CD8-positive, alpha-beta memory T cell (primary cell): ENCODE data around the gene MED7. TPM values are rescaled to one million over a fixed set of nuclear protein-coding genes. Genes with fewer than 3 reads are reported as not detected.

Experiments used
- CTCF ChIA-PET: fragments of 350-600 bp; sonication (Branson Sonifier 250); formaldehyde crosslinking; loops from one replicate; lab custom pipeline; 2021; ENCODE audit warnings: antibody characterized with exemption; lab: Charles Lee
- POLR2A ChIA-PET: fragments of 350-600 bp; sonication (Branson Sonifier 250); formaldehyde crosslinking; loops from one replicate; lab custom pipeline; 2021; ENCODE audit warnings: antibody characterized with exemption; lab: Charles Lee
- DNase-seq, 5 donors: peaks; one replicate each; pipeline versions ENCODE4 v3.0.0 to v3.0.0-alpha.2; 2020 to 2022; ENCODE audit warnings: mixed read lengths in 1 of 5
- H3K27ac ChIP-seq: one replicate; pipeline ENCODE4 v1.7.0; 2013; ENCODE audit warnings: low read depth, mild to moderate bottlenecking, low read length, moderate library complexity
- H3K27me3 ChIP-seq: 2 replicates; pipeline ENCODE4 v1.7.0; 2013; ENCODE audit warnings: low read length, mild to moderate bottlenecking; ENCODE audit not compliant: insufficient read depth, poor library complexity, severe bottlenecking
- H3K36me3 ChIP-seq: 2 replicates; pipeline ENCODE4 v1.7.0; 2013; ENCODE audit warnings: mild to moderate bottlenecking, low read length, moderate library complexity; ENCODE audit not compliant: insufficient read depth
- H3K4me1 ChIP-seq: 2 replicates; pipeline ENCODE4 v1.7.0; 2013; ENCODE audit warnings: mild to moderate bottlenecking, low read length, moderate library complexity; ENCODE audit not compliant: insufficient read depth
- H3K4me3 ChIP-seq: 2 replicates; pipeline ENCODE4 v1.7.0; 2013; ENCODE audit warnings: mild to moderate bottlenecking, low read length
- H3K9me3 ChIP-seq: 2 replicates; pipeline ENCODE4 v1.7.0; 2013; ENCODE audit warnings: mild to moderate bottlenecking, low read length
- H3K27ac Mint-ChIP-seq, 8 donors: one replicate each; pipeline ENCODE4 v1.8.0; 2020 to 2021; ENCODE audit warnings: mixed read lengths in 8 of 8, mild to moderate bottlenecking in 6 of 8, inconsistent platforms in 3 of 8, moderate library complexity in 3 of 8
- H3K27me3 Mint-ChIP-seq, 2 donors: one replicate each; pipeline ENCODE4 v1.8.0; 2020 to 2021; ENCODE audit warnings: mixed read lengths in 2 of 2, mild to moderate bottlenecking in 1 of 2, moderate library complexity in 1 of 2
- H3K36me3 Mint-ChIP-seq, 3 donors: one replicate each; pipeline ENCODE4 v1.8.0; 2020 to 2021; ENCODE audit warnings: mixed read lengths in 3 of 3, inconsistent platforms in 1 of 3, mild to moderate bottlenecking in 1 of 3
- H3K4me1 Mint-ChIP-seq, 3 donors: one replicate each; pipeline ENCODE4 v1.8.0; 2020 to 2021; ENCODE audit warnings: mixed read lengths in 3 of 3, inconsistent platforms in 1 of 3, mild to moderate bottlenecking in 1 of 3
- H3K4me3 Mint-ChIP-seq, 7 donors: one replicate each; pipeline ENCODE4 v1.8.0; 2020 to 2021; ENCODE audit warnings: mixed read lengths in 7 of 7, mild to moderate bottlenecking in 6 of 7, moderate library complexity in 4 of 7, inconsistent platforms in 2 of 7
- H3K9me3 Mint-ChIP-seq, 5 donors: one replicate each; pipeline ENCODE4 v1.8.0; 2020 to 2022; ENCODE audit warnings: mixed read lengths in 5 of 5, mild to moderate bottlenecking in 3 of 5, moderate library complexity in 2 of 5, inconsistent platforms in 1 of 5
- polyA plus RNA-seq: library from polyadenylated mRNA; unstranded; fragments of 300-500 nt; fragmentation: Illumina TruSeq; gene quantifications from one replicate; pipeline ENCODE4 v1.2.3, GENCODE V29; 2021
- total RNA-seq, 2 experiments: library from RNA; stranded (reverse); gene quantifications; one replicate each; pipeline ENCODE4 v1.2.3, GENCODE V29; 2021

Gene MED7
- total and polyA plus RNA-seq, 3 experiments from 2014 or later, result 12.6 to 15.7 (median 14.7) TPM

DNA sequence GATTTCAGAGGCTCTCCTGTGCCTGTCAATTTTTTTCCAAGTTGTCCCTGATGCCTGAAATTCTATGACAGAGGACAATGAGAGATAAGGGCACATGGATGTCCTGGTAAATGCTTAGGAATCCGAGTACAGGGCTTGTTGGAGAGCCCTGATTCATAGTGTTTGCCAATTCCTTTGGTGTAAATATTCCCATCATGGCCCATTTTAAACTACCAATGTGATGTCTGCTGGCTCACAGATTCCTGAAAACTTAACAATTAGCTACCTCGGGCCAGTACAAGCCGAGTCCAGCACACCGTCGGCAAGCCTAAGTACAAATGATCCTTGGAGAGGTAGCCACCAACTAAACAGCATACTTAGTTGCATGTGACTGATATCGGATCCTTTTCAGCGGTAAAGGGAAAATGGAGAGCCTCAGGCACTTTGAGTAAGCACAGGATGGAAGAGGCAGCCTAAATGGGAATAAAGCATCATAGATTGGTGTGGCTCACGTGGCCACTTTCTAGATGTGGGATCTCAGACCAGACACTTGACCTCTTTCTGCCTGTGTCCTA is 41.5 kb upstream of the MED7 start:
- peaks cover 27% of the 10 kb centered on the region for H3K36me3 ChIP-seq
- Mint-ChIP-seq H3K36me3 (peaks cover 34 to 78% (median 46%) of the 10 kb centered on the region in 3 donors), H3K27me3 (no peaks in the 10 kb centered on the region), H3K4me1 (peaks cover 61 to 72% (median 69%) of the 10 kb centered on the region in 3 donors), H3K27ac (peak overlapping the region; percentile 54 to 97 (median 90)), H3K4me3 (peak overlapping the region; percentile 84 to 100 (median 97)), H3K9me3 (no peaks in the 10 kb centered on the region)
- DNase-seq, result no peak
- no peaks in the 10 kb centered on the region for H3K27me3 ChIP-seq
- peak overlapping the region; percentile 30 for H3K27ac ChIP-seq
- POLR2A ChIA-PET, result interaction anchor here (1.1 to 6.0 kb wide), 3 partner anchors 9 to 41 kb away, joined by 3 to 66 read pairs (median 5); no protein-coding TSS in a partner anchor
- CTCF ChIA-PET, result interaction anchor here (0.7 to 8.1 kb wide), 6 partner anchors 9 to 65 kb away, joined by 3 to 46 read pairs (median 4); partner anchors contain the start of gene MED7
- peak overlapping the region; percentile 79 for H3K4me3 ChIP-seq
- peaks cover 60% of the 10 kb centered on the region for H3K4me1 ChIP-seq
- no peaks in the 10 kb centered on the region for H3K9me3 ChIP-seq

GRCh38 chr5:157182143-157182757 is 39.6 kb upstream of the MED7 start:
- H3K27ac ChIP-seq, result peak overlapping the region; percentile 79
- DNase-seq, result no peak

GRCh38 chr5:157180374-157181264 is 38.0 kb upstream of the MED7 start, which contains the start of gene ITK:
TSS of gene ITK (plus strand) at chr5:157180840. CDS start at chr5:157180978, 138 bp downstream.
- peak within 1 kb of the TSS; percentile 93 to 100 (median 97) for H3K4me3 Mint-ChIP-seq

More at GRCh38 chr5:157182143-157182757, 39.6 kb upstream of the MED7 start:
- no peaks in the 10 kb centered on the region for H3K27me3 ChIP-seq
- peak overlapping the region; percentile 35 to 99 (median 96) for H3K27ac Mint-ChIP-seq
- peaks cover 25% of the 10 kb centered on the region for H3K36me3 ChIP-seq
- peaks cover 37 to 60% (median 38%) of the 10 kb centered on the region in 3 donors for H3K36me3 Mint-ChIP-seq
- H3K4me3 ChIP-seq, result peak overlapping the region; percentile 84
- H3K4me1 Mint-ChIP-seq, result peaks cover 61 to 72% (median 69%) of the 10 kb centered on the region in 3 donors
- no peaks in the 10 kb centered on the region for H3K9me3 Mint-ChIP-seq
- H3K4me1 ChIP-seq, result peaks cover 60% of the 10 kb centered on the region
- H3K4me3 Mint-ChIP-seq, result peak overlapping the region; percentile 93 to 100 (median 97)
- CTCF ChIA-PET, result interaction anchor here (0.7 to 4.1 kb wide), 3 partner anchors 8 to 44 kb away, joined by 3 to 33 read pairs (median 3); no protein-coding TSS in a partner anchor
- no peaks in the 10 kb centered on the region for H3K27me3 Mint-ChIP-seq
- POLR2A ChIA-PET, result interaction anchor here (0.6 to 6.0 kb wide), 7 partner anchors 10 to 91 kb away, joined by 3 to 66 read pairs (median 4); no protein-coding TSS in a partner anchor
- H3K9me3 ChIP-seq, result no peaks in the 10 kb centered on the region

GRCh38 chr5:157178966-157179365 is 36.3 kb upstream of the MED7 start:
- H3K36me3 Mint-ChIP-seq, result peaks cover 18 to 31% (median 25%) of the 10 kb centered on the region in 3 donors
- CTCF ChIA-PET, result interaction anchor here (0.6 to 4.1 kb wide), 4 partner anchors 10 to 30 kb away, joined by 3 to 33 read pairs (median 7); no protein-coding TSS in a partner anchor
- peaks cover 55 to 63% (median 58%) of the 10 kb centered on the region in 3 donors for H3K4me1 Mint-ChIP-seq
- POLR2A ChIA-PET, result interaction anchor here (0.8 to 6.0 kb wide), 5 partner anchors 9 to 23 kb away, joined by 3 to 66 read pairs (median 3); no protein-coding TSS in a partner anchor
- Histone ChIP-seq H3K36me3 (peaks cover 9% of the 10 kb centered on the region), H3K27me3 (no peaks in the 10 kb centered on the region), H3K4me3 (peak overlapping the region; percentile 84), H3K4me1 (peaks cover 35% of the 10 kb centered on the region), H3K9me3 (no peaks in the 10 kb centered on the region), H3K27ac (no peak overlapping the region)
- no peak for DNase-seq
- H3K27me3 Mint-ChIP-seq, result no peaks in the 10 kb centered on the region
- H3K4me3 Mint-ChIP-seq, result peak overlapping the region; percentile 29 to 79 (median 68)
- peak overlapping the region; percentile 85 to 99 (median 96) for H3K27ac Mint-ChIP-seq
- H3K9me3 Mint-ChIP-seq, result no peaks in the 10 kb centered on the region

More at GRCh38 chr5:157180374-157181264, 38.0 kb upstream of the MED7 start, which contains the start of gene ITK:
- ChIA-PET CTCF (interaction anchor here (0.7 to 4.1 kb wide), 9 partner anchors 8 to 91 kb away, joined by 3 to 33 read pairs (median 4); no protein-coding TSS in a partner anchor), POLR2A (interaction anchor here (0.6 to 6.0 kb wide), 11 partner anchors 8 to 407 kb away, joined by 3 to 66 read pairs (median 4); partner anchors contain the start of gene MED7)
- Histone ChIP-seq H3K4me1 (peaks cover 45% of the 10 kb centered on the region), H3K27ac (peak within 1 kb of the TSS; percentile 79), H3K36me3 (peaks cover 18% of the 10 kb centered on the region), H3K9me3 (no peaks in the 10 kb centered on the region), H3K27me3 (no peaks in the 10 kb centered on the region), H3K4me3 (peak within 1 kb of the TSS; percentile 84)
- Mint-ChIP-seq H3K4me1 (peaks cover 54 to 64% (median 55%) of the 10 kb centered on the region in 3 donors), H3K27ac (peak within 1 kb of the TSS; percentile 87 to 99 (median 97)), H3K9me3 (no peaks in the 10 kb centered on the region), H3K27me3 (no peaks in the 10 kb centered on the region), H3K36me3 (peaks cover 22 to 44% (median 32%) of the 10 kb centered on the region in 3 donors)
- DNase-seq, result peak in 4 of 5 donors; percentile 25 to 80 (median 73)

DNA sequence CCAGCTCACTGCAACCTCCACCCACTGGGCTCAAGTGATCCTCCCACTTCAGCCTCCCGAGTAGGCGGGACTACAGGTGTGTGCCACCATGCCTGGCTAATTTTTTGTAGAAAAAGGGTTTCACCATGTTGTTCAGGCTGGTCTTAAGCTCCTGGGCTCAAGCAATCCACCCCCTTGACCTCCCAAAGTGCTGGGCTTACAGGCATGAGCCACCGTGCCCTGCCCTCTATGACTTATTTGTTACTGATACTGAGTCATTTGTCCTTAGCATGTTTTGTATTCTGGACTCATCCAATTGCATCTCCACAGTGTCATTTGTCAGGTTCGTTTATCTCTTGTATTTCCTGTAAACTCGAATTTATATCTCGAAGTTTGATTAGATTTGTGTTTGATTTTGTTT is 35.3 kb upstream of the MED7 start:
- no peak for DNase-seq
- Histone ChIP-seq H3K4me1 (peaks cover 45% of the 10 kb centered on the region), H3K9me3 (no peaks in the 10 kb centered on the region), H3K4me3 (peak overlapping the region; percentile 84), H3K36me3 (no peaks in the 10 kb centered on the region), H3K27me3 (no peaks in the 10 kb centered on the region), H3K27ac (peak overlapping the region; percentile 17)
- Mint-ChIP-seq H3K9me3 (no peaks in the 10 kb centered on the region), H3K4me3 (peak overlapping the region; percentile 29 to 79 (median 68)), H3K27ac (peak overlapping the region; percentile 85 to 99 (median 96)), H3K27me3 (no peaks in the 10 kb centered on the region), H3K4me1 (peaks cover 50 to 62% (median 58%) of the 10 kb centered on the region in 3 donors), H3K36me3 (peaks cover 9 to 22% (median 19%) of the 10 kb centered on the region in 3 donors)
- POLR2A ChIA-PET, result no interaction called here
- CTCF ChIA-PET, result interaction anchor here (1.0 kb wide), 1 partner anchor 34 kb away, joined by 3 read pairs; no protein-coding TSS in a partner anchor

GRCh38 chr5:157175071-157175612 is 32.5 kb upstream of the MED7 start:
- Mint-ChIP-seq H3K36me3 (peaks cover 0 to 4% (median 1%) of the 10 kb centered on the region in 3 donors), H3K27ac (peak overlapping the region in 5 of 8 donors; percentile 27 to 79 (median 72)), H3K4me1 (peaks cover 66 to 81% (median 78%) of the 10 kb centered on the region in 3 donors), H3K4me3 (peak overlapping the region in 1 of 7 donors; percentile 2), H3K27me3 (no peaks in the 10 kb centered on the region), H3K9me3 (peaks cover 0 to 4% (median 0%) of the 10 kb centered on the region in 5 donors)
- no peaks in the 10 kb centered on the region for H3K36me3 ChIP-seq
- DNase-seq, result no peak
- H3K27ac ChIP-seq, result no peak overlapping the region
- H3K27me3 ChIP-seq, result no peaks in the 10 kb centered on the region
- H3K4me1 ChIP-seq, result peaks cover 57% of the 10 kb centered on the region
- H3K4me3 ChIP-seq, result no peak overlapping the region
- no peaks in the 10 kb centered on the region for H3K9me3 ChIP-seq
- ChIA-PET CTCF (interaction anchor here (0.7 to 1.9 kb wide), 4 partner anchors 14 to 26 kb away, joined by 4 to 7 read pairs (median 5); no protein-coding TSS in a partner anchor), POLR2A (interaction anchor here (1.0 kb wide), 1 partner anchor 12 kb away, joined by 4 read pairs; no protein-coding TSS in a partner anchor)
